Neural cell (in vitro differentiated cells): ENCODE results near the gene ZNF784.

ENCODE experiments used
- POLR2AphosphoS5 ChIP-seq: IDR thresholded peaks from 2 replicates; pipeline ENCODE4 v1.6.1; 2012
- TF ChIP-seq, protein P1 (sequence below): fragments of 450-650 bp; IDR thresholded peaks from 2 replicates; pipeline ENCODE4 v1.5.1; 2014; ENCODE audit warnings: antibody characterized with exemption, mild to moderate bottlenecking, moderate library complexity; ENCODE audit not compliant: poor library complexity, severe bottlenecking

DNA sequence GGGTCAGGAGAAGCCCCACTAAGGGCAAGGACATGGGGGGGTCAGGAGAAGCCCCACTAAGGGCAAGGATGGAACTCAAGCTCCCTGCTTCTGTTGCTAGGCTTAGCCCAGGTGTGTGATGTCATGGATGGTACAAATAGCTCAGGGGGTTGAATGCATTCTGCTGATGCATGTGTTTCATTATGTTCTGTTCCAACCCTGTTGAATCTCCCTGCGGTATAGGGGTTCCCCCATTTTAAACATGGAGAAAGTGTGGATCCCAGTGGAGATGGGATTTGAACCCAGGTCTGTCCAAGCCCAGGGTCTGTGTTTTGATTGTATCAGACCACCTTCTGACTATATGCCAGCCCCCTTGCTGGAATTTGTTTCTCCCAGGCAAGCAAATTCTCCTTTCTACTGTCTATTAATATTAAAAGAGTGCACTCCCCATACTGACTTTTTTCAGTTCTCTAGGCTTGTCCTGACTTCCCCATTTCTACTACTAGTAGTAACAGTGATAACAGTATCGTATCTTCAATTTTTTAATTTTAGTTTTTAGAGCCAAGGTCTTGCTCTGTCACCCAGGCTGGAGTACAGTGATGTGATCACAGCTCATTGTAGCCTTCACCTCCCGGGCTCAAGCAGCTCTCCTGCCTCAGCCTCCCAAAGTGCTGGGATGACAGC is 12.3 kb downstream of the ZNF784 start:
- TF ChIP-seq POLR2AphosphoS5, result no peak
- TF ChIP-seq, protein P1, sequence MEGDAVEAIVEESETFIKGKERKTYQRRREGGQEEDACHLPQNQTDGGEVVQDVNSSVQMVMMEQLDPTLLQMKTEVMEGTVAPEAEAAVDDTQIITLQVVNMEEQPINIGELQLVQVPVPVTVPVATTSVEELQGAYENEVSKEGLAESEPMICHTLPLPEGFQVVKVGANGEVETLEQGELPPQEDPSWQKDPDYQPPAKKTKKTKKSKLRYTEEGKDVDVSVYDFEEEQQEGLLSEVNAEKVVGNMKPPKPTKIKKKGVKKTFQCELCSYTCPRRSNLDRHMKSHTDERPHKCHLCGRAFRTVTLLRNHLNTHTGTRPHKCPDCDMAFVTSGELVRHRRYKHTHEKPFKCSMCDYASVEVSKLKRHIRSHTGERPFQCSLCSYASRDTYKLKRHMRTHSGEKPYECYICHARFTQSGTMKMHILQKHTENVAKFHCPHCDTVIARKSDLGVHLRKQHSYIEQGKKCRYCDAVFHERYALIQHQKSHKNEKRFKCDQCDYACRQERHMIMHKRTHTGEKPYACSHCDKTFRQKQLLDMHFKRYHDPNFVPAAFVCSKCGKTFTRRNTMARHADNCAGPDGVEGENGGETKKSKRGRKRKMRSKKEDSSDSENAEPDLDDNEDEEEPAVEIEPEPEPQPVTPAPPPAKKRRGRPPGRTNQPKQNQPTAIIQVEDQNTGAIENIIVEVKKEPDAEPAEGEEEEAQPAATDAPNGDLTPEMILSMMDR, result no peak
